Nucleus accumbens (tissue), 56 donors: ENCODE results near the gene LINC00237.

Source experiments
- DNase-seq, 56 donors: peaks; one replicate each; lab custom pipeline; 2025; lab: John Stamatoyannopoulos, UW

Gene LINC00237

GRCh38 chr20:21106171-21107017 lies at the start of gene LINC00237:
TSS of gene LINC00237 (minus strand) at chr20:21106358.
- DNase-seq, result no peak

DNA sequence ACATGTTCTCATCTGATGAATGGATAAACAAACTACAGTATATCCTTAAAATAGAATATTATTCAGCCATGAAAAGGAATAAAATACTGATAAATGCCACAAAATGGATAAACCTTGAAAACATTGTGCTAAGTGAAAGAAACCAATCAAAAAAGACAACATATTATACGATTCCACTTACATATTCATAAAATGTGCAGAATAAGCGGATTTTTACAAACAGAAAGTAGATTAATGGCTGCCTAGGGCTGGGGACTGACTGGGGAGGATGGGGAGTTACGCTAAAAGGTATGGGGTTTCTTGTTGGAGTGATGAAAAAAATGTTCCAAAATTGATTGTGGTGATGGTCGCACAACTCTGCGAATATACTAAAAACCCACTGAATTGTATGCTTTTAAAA lies 49.1 kb upstream of the LINC00237 start:
- DNase-seq, result no peak

DNA sequence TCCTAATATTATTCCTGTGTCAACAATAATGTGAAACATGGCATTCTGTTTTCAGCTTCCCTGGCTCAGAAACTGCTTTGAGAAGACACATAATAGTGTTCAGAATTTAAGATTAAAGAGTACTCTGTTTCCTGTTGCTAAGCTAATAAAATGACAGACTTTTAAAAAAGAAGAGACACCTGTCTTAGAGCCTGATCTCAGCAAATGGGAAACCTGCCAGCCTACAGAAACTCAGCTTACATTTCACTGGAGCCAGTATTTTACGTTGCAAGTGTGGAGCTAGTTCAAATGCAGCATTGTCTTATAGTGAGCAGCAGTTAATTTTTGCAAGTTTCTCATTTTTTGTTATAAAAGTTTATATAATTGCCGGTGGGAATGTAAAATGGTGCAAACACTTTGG lies 48.5 kb upstream of the LINC00237 start:
- no peak for DNase-seq

DNA sequence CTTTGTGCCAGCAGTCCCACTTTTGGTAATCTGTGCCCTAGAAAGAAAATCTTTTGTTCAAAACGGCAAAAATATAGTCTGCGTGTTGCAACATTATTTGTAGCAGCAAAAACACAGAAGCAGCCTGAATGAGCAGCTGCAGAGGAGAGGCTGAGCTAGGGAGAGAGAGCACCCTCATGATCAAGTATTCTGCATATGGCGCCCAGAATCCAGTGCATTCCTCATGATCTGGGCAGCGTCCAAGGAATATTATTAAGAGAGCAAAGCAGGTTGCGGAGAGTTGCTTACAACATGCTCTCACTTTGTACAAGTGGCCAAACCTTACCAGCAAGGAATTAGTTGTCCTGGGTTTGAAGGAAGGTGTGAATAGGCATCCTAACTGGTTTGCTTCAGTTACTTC lies 45.6 kb upstream of the LINC00237 start:
- DNase-seq, result no peak

- no peak for DNase-seq
These were observed 43.2 kb upstream of the LINC00237 start for GRCh38 chr20:21149344-21149743.

- DNase-seq, result peak in 13 of 56 donors; percentile 12 to 61 (median 41)
These were observed 41.4 kb upstream of the LINC00237 start for GRCh38 chr20:21147593-21147992.

GRCh38 chr20:21146215-21146614 lies 40.1 kb upstream of the LINC00237 start:
- DNase-seq, result no peak

GRCh38 chr20:21145424-21145823 lies 39.3 kb upstream of the LINC00237 start:
- no peak for DNase-seq

GRCh38 chr20:21143194-21143890 lies 37.2 kb upstream of the LINC00237 start:
- no peak for DNase-seq

DNA sequence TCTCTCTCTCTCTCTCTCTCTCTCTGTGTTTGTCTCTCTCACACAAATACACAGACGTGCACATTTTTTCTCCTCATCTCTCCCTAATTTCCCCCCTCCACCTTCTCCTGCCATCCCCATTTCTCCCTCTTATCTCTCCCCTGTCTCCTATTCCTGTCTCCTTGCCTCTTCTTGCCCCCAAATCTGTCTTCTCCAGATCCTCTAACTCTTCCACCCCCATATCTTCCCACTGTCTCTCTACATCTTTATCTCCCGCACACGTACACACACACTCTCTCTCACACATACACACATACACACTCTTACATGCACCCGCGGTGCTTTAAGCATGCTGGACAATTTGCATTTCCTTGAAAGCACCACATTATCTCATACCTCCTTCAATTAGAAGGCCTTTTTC lies 35.7 kb upstream of the LINC00237 start:
- DNase-seq, result no peak

DNA sequence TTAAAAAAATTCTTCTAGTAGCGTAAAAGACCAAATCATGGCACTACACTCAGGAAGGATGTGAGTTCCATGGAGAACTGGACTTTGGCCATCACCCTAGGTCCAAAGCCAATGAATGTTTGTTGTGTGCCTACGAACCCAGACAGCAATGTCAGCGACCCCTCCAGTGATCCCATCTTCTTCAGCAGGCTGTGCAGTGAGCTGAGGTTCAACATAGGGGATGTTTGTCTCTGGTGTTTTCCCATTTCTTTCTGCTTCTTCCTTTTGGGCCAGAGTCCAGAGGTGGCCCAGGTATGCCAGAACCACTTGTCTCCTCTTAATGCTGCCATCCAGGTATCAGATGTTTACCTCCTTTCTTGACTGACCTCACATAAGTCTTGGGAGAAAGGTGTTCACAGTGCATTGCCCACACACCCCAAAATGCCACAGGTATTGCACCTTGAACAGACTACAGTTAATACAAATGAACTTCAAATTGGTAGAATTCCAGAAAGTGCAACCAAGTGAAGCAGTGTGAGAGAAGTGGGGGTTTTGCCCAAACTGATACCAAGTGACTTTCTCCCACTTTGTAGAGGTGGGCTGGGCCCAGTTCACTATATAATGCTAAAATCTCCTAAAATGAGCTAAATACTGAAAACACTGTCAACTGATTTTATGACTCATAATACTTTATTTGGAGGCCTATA lies 33.9 kb upstream of the LINC00237 start:
- DNase-seq, result no peak

- DNase-seq, result no peak
These were observed 30.9 kb upstream of the LINC00237 start for GRCh38 chr20:21137078-21137477.

GRCh38 chr20:21136015-21136732 lies 30.0 kb upstream of the LINC00237 start:
- no peak for DNase-seq

GRCh38 chr20:21134883-21135493 lies 28.8 kb upstream of the LINC00237 start:
- DNase-seq, result no peak

- DNase-seq, result no peak
These were observed 27.9 kb upstream of the LINC00237 start for GRCh38 chr20:21133917-21134622.

GRCh38 chr20:21133404-21133803 lies 27.2 kb upstream of the LINC00237 start:
- no peak for DNase-seq

GRCh38 chr20:21129861-21130260 lies 23.7 kb upstream of the LINC00237 start:
- no peak for DNase-seq

- DNase-seq, result no peak
These were observed 21.2 kb upstream of the LINC00237 start for GRCh38 chr20:21127201-21127981.

- DNase-seq, result peak in 2 of 56 donors; percentile 42 to 47
These were observed 20.4 kb upstream of the LINC00237 start for GRCh38 chr20:21126581-21126870.
